ENCODE measurements around the gene GRK2. TPM values are rescaled to one million over a fixed set of nuclear protein-coding genes. Genes with fewer than 3 reads are reported as not detected.

The GRK2 gene
- total and polyA plus RNA-seq, 9 of the 15 experiments (the other 6 are each of a cell fraction or from before 2014, with no cell fraction given), result 0.24 to 95.8 (median 56.5) TPM

GRCh38 chr11:67281552-67282150, 15.4 kb downstream of the GRK2 start:
- Histone ChIP-seq H3K4me2 (ENCODE audit: insufficient read depth, low read length) (no peak overlapping the region), H4K20me1 (replicated peaks; ENCODE audit: control insufficient read depth, insufficient read depth, low read length) (no peaks in the 10 kb centered on the region), H3K27me3 (ENCODE audit: control insufficient read depth in 2 of 2, insufficient read depth in 2 of 2, low read length in 2 of 2) (no peaks in the 10 kb centered on the region), H3K9me3 (replicated peaks; ENCODE audit: control insufficient read depth, insufficient read depth, low read depth, low read length) (no peaks in the 10 kb centered on the region), H3K4me3 (no peak overlapping the region), H3K4me1 (replicated peaks in 1 of 2; ENCODE audit: control insufficient read depth in 2 of 2, insufficient read depth in 2 of 2, low read length in 2 of 2) (peaks cover 16 to 67% of the 10 kb centered on the region in 2 experiments), H2AFZ (ENCODE audit: low read depth, low read length) (no peak overlapping the region), H3K9me1 (ENCODE audit: control insufficient read depth, insufficient read depth, low read length) (no peaks in the 10 kb centered on the region), H3K27ac (ENCODE audit: extremely low read depth, low read depth, low read length) (no peak overlapping the region), H3K36me3 (ENCODE audit: control insufficient read depth, insufficient read depth, low read length) (peaks cover 92% of the 10 kb centered on the region; the same call in 2 of the 3 replicates), H3K79me2 (ENCODE audit: control insufficient read depth, insufficient read depth, low read length) (peaks cover 28% of the 10 kb centered on the region), H3K9ac (ENCODE audit: insufficient read depth in 1 of 2, low read depth in 2 of 2, low read length in 2 of 2) (peak overlapping the region in 1 of 2 experiments; percentile 43; a peak in 1 of 4 replicates)
- in situ Hi-C loops (cut with MboI) (no loop called here), intact Hi-C loops (cut with micrococcal nuclease) (no loop called here)
- WGBS (ENCODE audit: insufficient coverage, low coverage, missing lambda C conversion rate), result 86% methylated on average over 14 of the region's 27 CpGs
- CTCF ChIA-PET (ENCODE audit: low intra/inter-chr PET ratio), result no interaction called here
- no peak for DNase-seq (ENCODE audit: extremely low read depth in 1 of 4, low spot score in 3 of 4)
- FAIRE-seq, result no peak
- POLR2A ChIA-PET, result interaction anchor here (0.9 kb wide), 1 partner anchor 162 kb away, joined by 3 read pairs; the partner anchor contains the start of gene KDM2A
- BruUV-seq (replicated peaks), result no TSS peak
- ATAC-seq, result no peak
- TF ChIP-seq KAT2B (IDR thresholded peaks at IDR 0.05; ENCODE audit: low read depth, low read length) (no peak), ZBTB8A (IDR thresholded peaks at IDR 0.05; ENCODE audit: partially characterized antibody) (no peak), CREM (IDR thresholded peaks at IDR 0.05; ENCODE audit: low read depth) (no peak), ZBTB43 (CRISPR knock-in tag; IDR thresholded peaks at IDR 0.05) (no peak), E2F5 (CRISPR knock-in tag; IDR thresholded peaks at IDR 0.05) (no peak), ZEB2 (IDR thresholded peaks at IDR 0.05) (no peak), ZFPM2 (CRISPR knock-in tag; IDR thresholded peaks at IDR 0.05) (no peak), PTTG1 (tag; IDR thresholded peaks at IDR 0.05; ENCODE audit: low read depth) (no peak), FOXJ2 (tag; IDR thresholded peaks at IDR 0.05) (no peak), E2F4 (CRISPR knock-in tag; IDR thresholded peaks at IDR 0.05; ENCODE audit: low read depth) (no peak), KAT7 (CRISPR knock-in tag; IDR thresholded peaks at IDR 0.05; ENCODE audit: borderline replicate concordance) (no peak), HNRNPK (IDR thresholded peaks at IDR 0.05; ENCODE audit: low read depth, low read length, poor library complexity, severe bottlenecking) (no peak), KLF10 (CRISPR knock-in tag; IDR thresholded peaks at IDR 0.05) (no peak), DDX20 (tag; IDR thresholded peaks at IDR 0.05; ENCODE audit: low read depth) (no peak)

All from K562 (cell line).